K562 (cell line): ENCODE data around the gene PGM5. TPM values are rescaled to one million over a fixed set of nuclear protein-coding genes. Genes with fewer than 3 reads are reported as not detected.

Experiments
- ATAC-seq: fragments of 200-7000 bp; cut with Tn5 transposase; 3 replicates; pipeline ENCODE4 v1.9.1; 2020; ENCODE audit warnings: moderate library complexity
- BruUV-seq: library from RNA; stranded (reverse); fragments of 400-500 nt; replicated peaks from 2 replicates; lab custom pipeline; 2021; lab: Mats Ljungman, UMichigan
- CTCF ChIA-PET: fragments of 300-600 bp; formaldehyde crosslinking; extraction: SDS; loops from one replicate; lab custom pipeline; 2021; ENCODE audit warnings: low intra/inter-chr PET ratio; lab: Yijun Ruan, JAX
- POLR2A ChIA-PET: fragments of 300-600, 350-650 bp; sonication (Branson Sonifier 250); formaldehyde crosslinking; extraction: SDS; loops from one replicate; lab custom pipeline; 2021; ENCODE audit warnings: antibody characterized with exemption, inconsistent platforms; lab: Yijun Ruan, JAX
- DNase-seq, 4 experiments: peaks; one replicate each; pipeline versions ENCODE4 v3.0.0 to v3.0.0-alpha.2; 2011 to 2018; ENCODE audit warnings: low spot score in 3 of 4, mixed read lengths in 3 of 4; ENCODE audit errors: extremely low read depth in 1 of 4
- FAIRE-seq: peaks from 2 replicates; lab custom pipeline; 2011; peaks lifted over from hg19 to GRCh38; lab: Jason Lieb, UNC
- H2AFZ ChIP-seq: 2 replicates; pipeline ENCODE4 v1.6.0; 2011; ENCODE audit warnings: low read depth, low read length, control low read depth, inconsistent platforms
- H3K27ac ChIP-seq: fragments of 200-600 bp; 3 replicates; pipeline ENCODE4 v1.8.0; 2011; ENCODE audit warnings: low read depth, mild to moderate bottlenecking, control low read depth, inconsistent platforms, low read length, moderate library complexity, mixed read lengths; ENCODE audit errors: extremely low read depth
- H3K27me3 ChIP-seq, 2 experiments: fragments of 300-600 bp in 1 of 2; 2 replicates in 1 of 2; 3 replicates in 1 of 2; pipeline versions ENCODE4 v1.6.0 to v1.8.0; 2011; ENCODE audit warnings: inconsistent platforms in 2 of 2, low read length in 2 of 2, mild to moderate bottlenecking in 1 of 2, mixed read lengths in 1 of 2, moderate library complexity in 1 of 2; ENCODE audit not compliant: control insufficient read depth in 2 of 2, insufficient read depth in 2 of 2
- H3K36me3 ChIP-seq: fragments of 300-600 bp; 3 replicates; pipeline ENCODE4 v1.8.0; 2011; ENCODE audit warnings: mild to moderate bottlenecking, low read length, inconsistent platforms; ENCODE audit not compliant: control insufficient read depth, insufficient read depth
- H3K4me1 ChIP-seq, 2 experiments: fragments of 200-600 bp in 1 of 2; replicated peaks in 1 of 2; 2 replicates in 1 of 2; 3 replicates in 1 of 2; pipeline versions ENCODE4 v1.5.1 to v1.8.0; 2011; ENCODE audit warnings: inconsistent platforms in 2 of 2, low read length in 2 of 2, mild to moderate bottlenecking in 1 of 2, mixed read lengths in 1 of 2, moderate library complexity in 1 of 2; ENCODE audit not compliant: control insufficient read depth in 2 of 2, insufficient read depth in 2 of 2
- H3K4me2 ChIP-seq: 2 replicates; pipeline ENCODE4 v1.6.1; 2011; ENCODE audit warnings: low read length, control low read depth, inconsistent platforms, mixed read lengths; ENCODE audit not compliant: insufficient read depth
- H3K4me3 ChIP-seq: fragments of 200-600 bp; sonication (generic), shearing (Covaris generic); 2 replicates; pipeline ENCODE4 v1.5.1; 2016; ENCODE audit warnings: control low read depth, inconsistent platforms
- H3K79me2 ChIP-seq: fragments of 200-600 bp; 3 replicates; pipeline ENCODE4 v1.8.0; 2011; ENCODE audit warnings: low read length, inconsistent platforms; ENCODE audit not compliant: control insufficient read depth, insufficient read depth
- H3K9ac ChIP-seq, 2 experiments: 2 replicates each; pipeline versions ENCODE4 v1.6.0 to v1.6.1; 2011; ENCODE audit warnings: low read depth in 2 of 2, low read length in 2 of 2, control low read depth in 1 of 2, inconsistent platforms in 1 of 2, mild to moderate bottlenecking in 1 of 2, mixed read lengths in 1 of 2; ENCODE audit not compliant: insufficient read depth in 1 of 2
- H3K9me1 ChIP-seq: one replicate; pipeline ENCODE4 v1.6.0; 2011; ENCODE audit warnings: inconsistent platforms, mild to moderate bottlenecking, low read length, moderate library complexity; ENCODE audit not compliant: control insufficient read depth, insufficient read depth
- H3K9me3 ChIP-seq: replicated peaks from 2 replicates; pipeline ENCODE4 v1.5.1; 2011; ENCODE audit warnings: low read depth, low read length, inconsistent platforms; ENCODE audit not compliant: control insufficient read depth, insufficient read depth
- H4K20me1 ChIP-seq: replicated peaks from 2 replicates; pipeline ENCODE4 v1.6.1; 2011; ENCODE audit warnings: low read length, inconsistent platforms, mixed read lengths; ENCODE audit not compliant: control insufficient read depth, insufficient read depth
- ASH1L ChIP-seq: fragments of 450-650 bp; IDR thresholded peaks from 2 replicates; pipeline ENCODE4 v1.6.1; 2018; ENCODE audit warnings: borderline replicate concordance, mild to moderate bottlenecking, low read depth; ENCODE audit not compliant: partially characterized antibody
- GATAD2B ChIP-seq: fragments of 450-650 bp; IDR thresholded peaks from 2 replicates; pipeline ENCODE4 v1.6.1; 2017; ENCODE audit warnings: mild to moderate bottlenecking, borderline replicate concordance
- LCOR ChIP-seq: sonication (generic); formaldehyde crosslinking; IDR thresholded peaks from 2 replicates; pipeline ENCODE4 v1.8.0; 2022; ENCODE audit warnings: mild to moderate bottlenecking, missing genetic modification reagents
- NFATC3 ChIP-seq: fragments of 450-650 bp; IDR thresholded peaks from 2 replicates; pipeline ENCODE4 v1.6.1; 2017; ENCODE audit warnings: mild to moderate bottlenecking
- WHSC1 ChIP-seq: IDR thresholded peaks from one replicate; pipeline ENCODE4 v1.6.1; 2012; ENCODE audit warnings: low read length, control low read depth, inconsistent platforms
- XRCC3 ChIP-seq: fragments of 450-650 bp; IDR thresholded peaks from 2 replicates; pipeline ENCODE4 v1.6.1; 2017; ENCODE audit warnings: mild to moderate bottlenecking, moderate library complexity
- YY1 ChIP-seq, 3 experiments: IDR thresholded peaks; 2 replicates each; pipeline ENCODE4 v1.6.1; 2011; ENCODE audit warnings: low read length in 2 of 3, mild to moderate bottlenecking in 2 of 3, moderate library complexity in 2 of 3, borderline replicate concordance in 1 of 3, control low read depth in 1 of 3, low read depth in 1 of 3; ENCODE audit not compliant: insufficient read depth in 3 of 3, insufficient replicate concordance in 2 of 3, control insufficient read depth in 1 of 3, insufficient read length in 1 of 3; ENCODE audit errors: extremely low read depth in 1 of 3
- ZNF239 ChIP-seq: fragments of 250-450 bp; sonication (Bioruptor Pico); IDR thresholded peaks from 2 replicates; pipeline ENCODE4 v1.4.0; 2020; ENCODE audit warnings: mild to moderate bottlenecking
- ZNF253 ChIP-seq: fragments of 250-450 bp; sonication (Bioruptor Pico); conservative IDR thresholded peaks from 2 replicates; pipeline ENCODE4 v1.6.1; 2021; ENCODE audit warnings: mild to moderate bottlenecking
- ZNF740 ChIP-seq, 3 experiments: fragments of 200-800 bp in 1 of 3; sonication (Bioruptor generic) in 1 of 3; sonication (generic) in 1 of 3; formaldehyde crosslinking in 1 of 3; IDR thresholded peaks; 2 replicates each; pipeline versions ENCODE4 v1.6.1 to v1.8.0; 2016 to 2022; ENCODE audit warnings: mild to moderate bottlenecking in 2 of 3, missing compliant biosample characterization in 2 of 3, missing genetic modification characterization in 2 of 3, missing genetic modification reagents in 1 of 3
- WGBS: fragments of 100-300 bp; shearing (Covaris generic); methylation state at CpG from one replicate; pipeline ENCODE4 v1.1.6; 2016; ENCODE audit warnings: low coverage, mixed read lengths; ENCODE audit not compliant: insufficient coverage; ENCODE audit errors: missing lambda C conversion rate; 5-methylcytosine and 5-hydroxymethylcytosine counted together
- in situ Hi-C: fragments of 300-500 bp; cut with MboI; formaldehyde crosslinking; loops from 4 replicates; pipeline ENCODE4 v1.15.0; 2018; ENCODE audit warnings: inconsistent platforms, mixed read lengths
- intact Hi-C: fragments of 100-400 bp; cut with micrococcal nuclease; formaldehyde crosslinking; loops from 2 replicates; pipeline ENCODE4 v1.14.2; 2022
- polyA plus RNA-seq, 8 experiments: library from polyadenylated mRNA; depleted of rRNA in 4 of 8; stranded (reverse) in 5 of 8; unstranded in 3 of 8; fragments of >200 nt; fragmentation: Nextera tagmentation in 2 of 8; fragmentation: Illumina TruSeq in 1 of 8; extraction: Ambion mirVana in 2 of 8; extraction: Trizol in 1 of 8; gene quantifications; 2 replicates each; pipeline versions ENCODE4 v1.2.1 to v1.2.3, GENCODE V29; 2011 to 2014; ENCODE audit warnings: inconsistent platforms in 1 of 8, missing spikeins in 1 of 8
- total RNA-seq, 7 experiments: library from RNA; depleted of rRNA in 6 of 7; stranded (reverse); fragments of >200 nt in 6 of 7; fragmentation: Illumina TruSeq in 2 of 7; extraction: Trizol in 2 of 7; gene quantifications; 2 replicates each; pipeline versions ENCODE4 v1.2.1 to v1.2.3, GENCODE V29; 2011 to 2021; ENCODE audit warnings: low replicate concordance in 1 of 7
- TF ChIP-seq, protein P1 (sequence below): sonication (generic); formaldehyde crosslinking; IDR thresholded peaks from 2 replicates; pipeline ENCODE4 v1.8.1; 2023; ENCODE audit warnings: mild to moderate bottlenecking, missing genetic modification reagents
- TF ChIP-seq, protein P2 (sequence below): fragments of 450-650 bp; IDR thresholded peaks from 2 replicates; pipeline ENCODE4 v1.6.1; 2016; ENCODE audit warnings: low read depth, mild to moderate bottlenecking, moderate library complexity
- TF ChIP-seq, protein P3 (sequence below): fragments of 200-800 bp; sonication (Bioruptor generic); IDR thresholded peaks from 2 replicates; pipeline ENCODE4 v1.6.1; 2017; ENCODE audit warnings: missing genetic modification characterization, missing compliant biosample characterization

Gene PGM5
- total and polyA plus RNA-seq, 9 of the 15 experiments (the other 6 are each of a cell fraction or from before 2014, with no cell fraction given), result 0.03 to 0.24 (median 0.15) TPM; not detected in 1

- ChIA-PET CTCF (no interaction called here), POLR2A (interaction anchor here (1.2 to 1.4 kb wide), 2 partner anchors 13 to 16 kb away, joined by 3 to 5 read pairs; no protein-coding TSS in a partner anchor)
- Histone ChIP-seq H3K4me3 (no peak overlapping the region), H3K27me3 (no peaks in the 10 kb centered on the region), H3K4me2 (no peak overlapping the region), H3K9me1 (no peaks in the 10 kb centered on the region), H3K27ac (no peak overlapping the region), H3K9ac (no peak overlapping the region), H3K79me2 (no peaks in the 10 kb centered on the region), H3K9me3 (no peaks in the 10 kb centered on the region), H3K4me1 (no peaks in the 10 kb centered on the region), H4K20me1 (no peaks in the 10 kb centered on the region), H2AFZ (no peak overlapping the region), H3K36me3 (no peaks in the 10 kb centered on the region)
- in situ Hi-C loops, result no loop called here
- WGBS, result 0% methylated on average over 2 of the region's 2 CpGs
- BruUV-seq, result no TSS peak
- TF ChIP-seq, protein P1, sequence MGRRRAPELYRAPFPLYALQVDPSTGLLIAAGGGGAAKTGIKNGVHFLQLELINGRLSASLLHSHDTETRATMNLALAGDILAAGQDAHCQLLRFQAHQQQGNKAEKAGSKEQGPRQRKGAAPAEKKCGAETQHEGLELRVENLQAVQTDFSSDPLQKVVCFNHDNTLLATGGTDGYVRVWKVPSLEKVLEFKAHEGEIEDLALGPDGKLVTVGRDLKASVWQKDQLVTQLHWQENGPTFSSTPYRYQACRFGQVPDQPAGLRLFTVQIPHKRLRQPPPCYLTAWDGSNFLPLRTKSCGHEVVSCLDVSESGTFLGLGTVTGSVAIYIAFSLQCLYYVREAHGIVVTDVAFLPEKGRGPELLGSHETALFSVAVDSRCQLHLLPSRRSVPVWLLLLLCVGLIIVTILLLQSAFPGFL (CRISPR knock-in tag), result no peak
- TF ChIP-seq LCOR (CRISPR knock-in tag) (no peak), ZNF239 (no peak), XRCC3 (no peak), GATAD2B (no peak), YY1 (IDR thresholded peaks at IDR 0.05; ENCODE audit: borderline replicate concordance in 1 of 3, control insufficient read depth in 1 of 3, extremely low read depth in 1 of 3, insufficient read depth in 3 of 3, insufficient read length in 1 of 3, insufficient replicate concordance in 2 of 3, low read depth in 1 of 3, low read length in 2 of 3) (no peak), ASH1L (no peak), ZNF740 (CRISPR knock-in tag; IDR thresholded peaks at IDR 0.05) (no peak), ZNF740 (tag; IDR thresholded peaks at IDR 0.05) (no peak), NFATC3 (no peak), WHSC1 (no peak), ZNF253 (CRISPR knock-in tag) (no peak)
- TF ChIP-seq, protein P2, sequence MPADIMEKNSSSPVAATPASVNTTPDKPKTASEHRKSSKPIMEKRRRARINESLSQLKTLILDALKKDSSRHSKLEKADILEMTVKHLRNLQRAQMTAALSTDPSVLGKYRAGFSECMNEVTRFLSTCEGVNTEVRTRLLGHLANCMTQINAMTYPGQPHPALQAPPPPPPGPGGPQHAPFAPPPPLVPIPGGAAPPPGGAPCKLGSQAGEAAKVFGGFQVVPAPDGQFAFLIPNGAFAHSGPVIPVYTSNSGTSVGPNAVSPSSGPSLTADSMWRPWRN, result no peak
- TF ChIP-seq, protein P3, sequence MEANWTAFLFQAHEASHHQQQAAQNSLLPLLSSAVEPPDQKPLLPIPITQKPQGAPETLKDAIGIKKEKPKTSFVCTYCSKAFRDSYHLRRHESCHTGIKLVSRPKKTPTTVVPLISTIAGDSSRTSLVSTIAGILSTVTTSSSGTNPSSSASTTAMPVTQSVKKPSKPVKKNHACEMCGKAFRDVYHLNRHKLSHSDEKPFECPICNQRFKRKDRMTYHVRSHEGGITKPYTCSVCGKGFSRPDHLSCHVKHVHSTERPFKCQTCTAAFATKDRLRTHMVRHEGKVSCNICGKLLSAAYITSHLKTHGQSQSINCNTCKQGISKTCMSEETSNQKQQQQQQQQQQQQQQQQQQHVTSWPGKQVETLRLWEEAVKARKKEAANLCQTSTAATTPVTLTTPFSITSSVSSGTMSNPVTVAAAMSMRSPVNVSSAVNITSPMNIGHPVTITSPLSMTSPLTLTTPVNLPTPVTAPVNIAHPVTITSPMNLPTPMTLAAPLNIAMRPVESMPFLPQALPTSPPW (CRISPR knock-in tag), result no peak
- FAIRE-seq (no peak), DNase-seq (no peak), ATAC-seq (no peak)
- intact Hi-C loops, result no loop called here
Observed at GRCh38 chr9:68476847-68477246, 120.4 kb downstream of the PGM5 start.
